ENCODE measurements around the gene RB1. TPM values are rescaled to one million over a fixed set of nuclear protein-coding genes. Genes with fewer than 3 reads are reported as not detected.

RB1 gene
- polyA plus RNA-seq, 3 donors, result 18.4 to 38.8 (median 29.9) TPM

GRCh38 chr13:48476686-48477085 is 173.1 kb downstream of the RB1 start:
- H3K4me3 ChIP-seq (replicated peaks in 1 of 3; ENCODE audit: low read depth in 2 of 3, low read length in 3 of 3), result peak overlapping the region in 1 of 3 experiments; percentile 11
- no CpG with 5 or more reads among the region's 4 CpGs for WGBS (ENCODE audit: insufficient coverage)
- no peak overlapping the region for H3K9ac ChIP-seq (ENCODE audit: insufficient read depth, low read length, poor library complexity, severe bottlenecking)
- no peak overlapping the region for H3K4me2 ChIP-seq (replicated peaks; ENCODE audit: extremely low read depth, low read length, poor library complexity, severe bottlenecking)
- DNase-seq, result no peak
- H3K27me3 Mint-ChIP-seq (ENCODE audit: low read depth in 3 of 3), result no peaks in the 10 kb centered on the region
- TF ChIP-seq CTCF (IDR thresholded peaks at IDR 0.05), result no peak
- H3K27ac ChIP-seq (ENCODE audit: low read depth in 1 of 2, low read length in 2 of 2), result peak overlapping the region in 1 of 2 donors; percentile 61
- no peaks in the 10 kb centered on the region for H3K79me2 ChIP-seq (ENCODE audit: insufficient read depth, low read length)
- no peaks in the 10 kb centered on the region for H4K20me1 ChIP-seq (ENCODE audit: insufficient read depth, low read length)
- no peak overlapping the region for H2AFZ ChIP-seq (ENCODE audit: insufficient read depth, low read depth, low read length, poor library complexity, severe bottlenecking)
- no peaks in the 10 kb centered on the region for H3K9me3 ChIP-seq (replicated peaks in 1 of 2; ENCODE audit: control insufficient read depth in 1 of 2, insufficient read depth in 1 of 2, low read length in 2 of 2)
- H3K27me3 ChIP-seq (ENCODE audit: control insufficient read depth in 2 of 2, insufficient read depth in 2 of 2, low read length in 2 of 2), result no peaks in the 10 kb centered on the region
- H3K4me3 Mint-ChIP-seq, result no peak overlapping the region
- peak overlapping the region in 3 of 7 donors; percentile 18 to 49 (median 30) for H3K27ac Mint-ChIP-seq
- no peaks in the 10 kb centered on the region for H3K9me3 Mint-ChIP-seq
- peaks cover 10 to 52% of the 10 kb centered on the region in 2 donors for H3K36me3 ChIP-seq (replicated peaks in 1 of 2; ENCODE audit: control insufficient read depth in 1 of 2, insufficient read depth in 2 of 2, low read length in 2 of 2)
- H3K36me3 Mint-ChIP-seq, result peaks cover 31 to 42% of the 10 kb centered on the region in 2 donors
- intact Hi-C loops (cut with micrococcal nuclease), result no loop called here
- peaks cover 25% of the 10 kb centered on the region for H3K4me1 Mint-ChIP-seq
- H3K4me1 ChIP-seq (ENCODE audit: control insufficient read depth in 1 of 2, insufficient read depth in 2 of 2, low read length in 2 of 2), result peaks cover 22 to 32% of the 10 kb centered on the region in 2 donors

- Mint-ChIP-seq H3K9me3 (no peaks in the 10 kb centered on the region), H3K4me3 (no peak overlapping the region), H3K27me3 (ENCODE audit: low read depth in 3 of 3) (no peaks in the 10 kb centered on the region), H3K4me1 (peaks cover 25% of the 10 kb centered on the region), H3K36me3 (peaks cover 37 to 42% of the 10 kb centered on the region in 2 donors), H3K27ac (peak overlapping the region in 3 of 7 donors; percentile 6 to 41 (median 25))
- Histone ChIP-seq H3K27ac (ENCODE audit: low read depth in 1 of 2, low read length in 2 of 2) (peak overlapping the region in 1 of 2 donors; percentile 61), H3K4me1 (ENCODE audit: control insufficient read depth in 1 of 2, insufficient read depth in 2 of 2, low read length in 2 of 2) (peaks cover 22 to 32% of the 10 kb centered on the region in 2 donors), H3K27me3 (ENCODE audit: control insufficient read depth in 2 of 2, insufficient read depth in 2 of 2, low read length in 2 of 2) (no peaks in the 10 kb centered on the region), H3K4me2 (replicated peaks; ENCODE audit: extremely low read depth, low read length, poor library complexity, severe bottlenecking) (peak overlapping the region; percentile 11), H2AFZ (ENCODE audit: insufficient read depth, low read depth, low read length, poor library complexity, severe bottlenecking) (no peak overlapping the region), H3K79me2 (ENCODE audit: insufficient read depth, low read length) (no peaks in the 10 kb centered on the region), H3K9ac (ENCODE audit: insufficient read depth, low read length, poor library complexity, severe bottlenecking) (no peak overlapping the region), H3K4me3 (replicated peaks in 1 of 3; ENCODE audit: low read depth in 2 of 3, low read length in 3 of 3) (peak overlapping the region in 1 of 3 experiments; percentile 16), H3K9me3 (replicated peaks in 1 of 2; ENCODE audit: control insufficient read depth in 1 of 2, insufficient read depth in 1 of 2, low read length in 2 of 2) (no peaks in the 10 kb centered on the region), H4K20me1 (ENCODE audit: insufficient read depth, low read length) (no peaks in the 10 kb centered on the region), H3K36me3 (replicated peaks in 1 of 2; ENCODE audit: control insufficient read depth in 1 of 2, insufficient read depth in 2 of 2, low read length in 2 of 2) (peaks cover 10 to 54% of the 10 kb centered on the region in 2 donors)
- TF ChIP-seq CTCF (IDR thresholded peaks at IDR 0.05), result no peak
- no CpG with 5 or more reads among the region's 2 CpGs for WGBS (ENCODE audit: insufficient coverage)
- peak in 1 of 3 donors; percentile 33 for DNase-seq
- intact Hi-C loops (cut with micrococcal nuclease), result no loop called here
Measured at GRCh38 chr13:48477191-48477855, 173.8 kb downstream of the RB1 start.
